Adrenal gland (tissue), 12 donors: Measurements from ENCODE around the gene TUT4. TPM values are rescaled to one million over a fixed set of nuclear protein-coding genes. Genes with fewer than 3 reads are reported as not detected.

ENCODE experiments used
- DNase-seq, 7 donors: peaks; one replicate each; pipeline ENCODE4 v3.0.0-alpha.2; 2019 to 2020
- H3K27ac ChIP-seq, 5 donors: fragments of 200-600 bp; sonication (generic) in 4 of 5; 1 replicate in 3 of 5; 2 replicates in 2 of 5; pipeline versions ENCODE4 v1.5.1 to v1.8.0; 2016 to 2020; ENCODE audit warnings: mild to moderate bottlenecking in 1 of 5
- H3K27me3 ChIP-seq: fragments of 200-600 bp; 2 replicates; pipeline ENCODE4 v1.8.0; 2021
- H3K36me3 ChIP-seq, 2 donors: fragments of 200-600 bp; replicated peaks in 1 of 2; 1 replicate in 1 of 2; 2 replicates in 1 of 2; pipeline versions ENCODE4 v1.5.1 to v1.8.0; 2018 to 2022
- H3K4me1 ChIP-seq, 2 donors: fragments of 200-600 bp; replicated peaks in 1 of 2; 1 replicate in 1 of 2; 2 replicates in 1 of 2; pipeline versions ENCODE4 v1.5.1 to v1.8.0; 2018 to 2021
- H3K4me3 ChIP-seq, 4 donors: fragments of 200-600 bp; sonication (generic) in 3 of 4; one replicate each; pipeline ENCODE4 v1.5.1; 2016 to 2018
- H3K9me3 ChIP-seq, 3 donors: fragments of 200-600 bp; sonication (generic) in 1 of 3; replicated peaks in 1 of 3; 1 replicate in 2 of 3; 2 replicates in 1 of 3; pipeline versions ENCODE4 v1.5.1 to v1.8.0; 2016 to 2021
- CTCF ChIP-seq, 6 experiments: fragments of 450-650 bp in 4 of 6; fragments of 200-600 bp in 2 of 6; sonication (generic) in 1 of 6; IDR thresholded peaks; 1 replicate in 5 of 6; 2 replicates in 1 of 6; pipeline versions ENCODE4 v1.5.1 to v1.8.0; 2016 to 2021; ENCODE audit warnings: antibody characterized with exemption in 6 of 6, mild to moderate bottlenecking in 2 of 6, moderate library complexity in 1 of 6
- POLR2A ChIP-seq, 2 donors: fragments of 450-650 bp; IDR thresholded peaks; one replicate each; pipeline ENCODE4 v1.6.1; 2017; ENCODE audit warnings: antibody characterized with exemption in 2 of 2, mild to moderate bottlenecking in 2 of 2, moderate library complexity in 1 of 2
- WGBS, 4 donors: extraction: QIAGEN DNeasy Blood & Tissue Kit in 2 of 4; methylation state at CpG; one replicate each; pipeline versions ENCODE4 v1.1.5 to v1.1.7; 2013 to 2017; 5-methylcytosine and 5-hydroxymethylcytosine counted together
- intact Hi-C, 2 donors: fragments of 100-400 bp; cut with DNase I; formaldehyde crosslinking; loops; one replicate each; pipeline versions ENCODE4 v1.14.1 to v1.15.0; 2022 to 2023
- polyA plus RNA-seq, 3 donors: library from polyadenylated mRNA; stranded (reverse); fragments of 200-250 nt in 2 of 3; fragments of 350-450 nt in 1 of 3; fragmentation: Illumina TruSeq in 1 of 3; extraction: RNeasy Lipid Tissue Mini Kit (QIAGEN cat#74804) in 1 of 3; gene quantifications; one replicate each; pipeline ENCODE4 v1.2.3, GENCODE V29; 2013 to 2014
- total RNA-seq, 9 donors: library from RNA; depleted of rRNA in 4 of 9; stranded (reverse); fragments of >200 nt in 4 of 9; fragments of 120-200 nt in 1 of 9; fragmentation: NEBNext Ultra II Directional in 1 of 9; extraction: Animal tissue kit (Norgen Biotek cat#: 25700) in 1 of 9; gene quantifications; one replicate each; pipeline versions ENCODE4 v1.1.0 to v1.2.4, GENCODE V29; 2013 to 2023
- donor health status: healthy with polysubstance abuse.
- donor health status: Bipolar disorder and iron deficiency.
- donor health status: DM: yes; HTN: yes; CAD: no.
- donor health status: DM: no; HTN: no; CAD: no.
- donor health status: DM: no; HTN: no; CAD: no.
- donor health status: DM: yes; HTN: yes; CAD: no.

TUT4 gene
- total and polyA plus RNA-seq, 12 donors = 29.7 to 80.9 (median 66.1) TPM

DNA sequence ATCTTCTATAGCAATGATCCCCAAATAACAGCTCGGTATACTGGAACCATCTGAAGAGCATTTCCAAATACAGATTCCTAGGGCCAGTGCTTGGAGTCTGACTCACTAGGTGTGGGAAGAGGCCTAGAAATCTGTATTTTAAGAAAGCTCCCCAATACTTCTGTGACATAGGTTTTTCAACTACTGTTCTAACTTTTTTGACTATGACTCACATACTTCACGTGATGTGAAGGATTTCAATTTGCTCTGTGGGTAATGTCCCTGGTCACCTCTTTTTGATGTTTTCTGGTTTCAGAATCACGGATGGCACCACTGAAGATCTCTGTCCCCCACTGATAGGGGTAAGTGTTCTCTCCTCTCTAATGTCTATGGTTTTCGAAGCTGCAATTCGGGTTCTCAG, 159.7 kb downstream of the TUT4 start:
- Histone ChIP-seq H3K4me1 (no peaks in the 10 kb centered on the region), H3K36me3 (no peaks in the 10 kb centered on the region), H3K27me3 (no peaks in the 10 kb centered on the region), H3K9me3 (no peaks in the 10 kb centered on the region), H3K27ac (no peak overlapping the region), H3K4me3 (no peak overlapping the region)
- no peak for TF ChIP-seq CTCF (IDR thresholded peaks at IDR 0.05)
- TF ChIP-seq POLR2A (IDR thresholded peaks at IDR 0.05) = no peak
- DNase-seq = no peak
- intact Hi-C loops = no loop called here
- WGBS, 4 donors = 92 to 98% (median 96%) methylated on average over 5 of the region's 5 CpGs

GRCh38 chr1:52386458-52386857, 166.4 kb downstream of the TUT4 start:
- Histone ChIP-seq H3K27me3 (no peaks in the 10 kb centered on the region), H3K27ac (no peak overlapping the region), H3K9me3 (no peaks in the 10 kb centered on the region), H3K4me3 (no peak overlapping the region), H3K4me1 (no peaks in the 10 kb centered on the region), H3K36me3 (no peaks in the 10 kb centered on the region)
- intact Hi-C loops = no loop called here
- WGBS, 4 donors = 90 to 96% (median 92%) methylated on average over 5 of the region's 5 CpGs
- DNase-seq = no peak
- TF ChIP-seq CTCF (IDR thresholded peaks at IDR 0.05) (no peak), POLR2A (IDR thresholded peaks at IDR 0.05) (no peak)

- no peak for TF ChIP-seq CTCF (IDR thresholded peaks at IDR 0.05)
- TF ChIP-seq POLR2A (IDR thresholded peaks at IDR 0.05) = no peak
- no peaks in the 10 kb centered on the region for H3K27me3 ChIP-seq
- no peaks in the 10 kb centered on the region for H3K4me1 ChIP-seq
- DNase-seq = no peak
- H3K36me3 ChIP-seq = no peaks in the 10 kb centered on the region
- no peak overlapping the region for H3K27ac ChIP-seq
- 91 to 100% (median 96%) methylated on average over 3 of the region's 3 CpGs for WGBS, 4 donors
- H3K4me3 ChIP-seq = no peak overlapping the region
- intact Hi-C loops = no loop called here
- no peaks in the 10 kb centered on the region for H3K9me3 ChIP-seq
Measured at GRCh38 chr1:52385376-52385775, 167.5 kb downstream of the TUT4 start.

Other genes starting within 250 kb of the TUT4 start
- 10 to 100 TPM; 24.7 to 40.6 (median 29.6) TPM for gene CC2D1B, start 186.9 kb downstream of the TUT4 start, total RNA-seq
- 10 to 100 TPM; 23.8 to 43.0 (median 32.0) TPM for gene CC2D1B, start 186.9 kb downstream of the TUT4 start, polyA plus RNA-seq
- 1 to 10 TPM in 2 of 9 donors, under 1 TPM in 5, not detected in 2; 0.68 to 3.7 (median 0.92) TPM for gene ORC1, start 148.7 kb downstream of the TUT4 start, total RNA-seq
- gene ORC1, start 148.7 kb downstream of the TUT4 start, polyA plus RNA-seq = 1 to 10 TPM in 1 of 3 donors, under 1 TPM in 2; 0.56 to 1.4 (median 0.61) TPM
- gene PRPF38A, start 148.5 kb downstream of the TUT4 start, total RNA-seq = 10 to 100 TPM in 7 of 9 donors, 1 to 10 TPM in 2; 5.1 to 33.7 (median 20.2) TPM
- 10 to 100 TPM in 2 of 3 donors, 1 to 10 TPM in 1; 8.9 to 20.0 (median 10.2) TPM for gene PRPF38A, start 148.5 kb downstream of the TUT4 start, polyA plus RNA-seq
- gene GPX7, start 49.3 kb upstream of the TUT4 start, total RNA-seq = 10 to 100 TPM in 8 of 9 donors, 1 to 10 TPM in 1; 4.2 to 81.5 (median 17.2) TPM
- 10 to 100 TPM in 2 of 3 donors, 1 to 10 TPM in 1; 8.9 to 15.6 (median 15.5) TPM for gene GPX7, start 49.3 kb upstream of the TUT4 start, polyA plus RNA-seq
- gene SHISAL2A, start 80.1 kb upstream of the TUT4 start, total RNA-seq = under 1 TPM in 6 of 9 donors, not detected in 3; 0.11 to 0.79 (median 0.52) TPM
- gene SHISAL2A, start 80.1 kb upstream of the TUT4 start, polyA plus RNA-seq = 1 to 10 TPM in 1 of 3 donors, under 1 TPM in 2; 0.20 to 1.9 (median 0.57) TPM
- gene COA7, start 145.3 kb upstream of the TUT4 start, total RNA-seq = 10 to 100 TPM in 7 of 9 donors, 1 to 10 TPM in 2; 8.1 to 34.5 (median 13.4) TPM
- 10 to 100 TPM in 1 of 3 donors, 1 to 10 TPM in 2; 3.1 to 18.0 (median 4.3) TPM for gene COA7, start 145.3 kb upstream of the TUT4 start, polyA plus RNA-seq
- gene ZYG11B, start 173.4 kb upstream of the TUT4 start, total RNA-seq = 10 to 100 TPM; 32.6 to 63.5 (median 40.6) TPM
- gene ZYG11B, start 173.4 kb upstream of the TUT4 start, polyA plus RNA-seq = 10 to 100 TPM in 2 of 3 donors, 1 to 10 TPM in 1; 4.5 to 22.4 (median 11.7) TPM